ENCODE data around the gene TEX48.

Gene TEX48, protein sequence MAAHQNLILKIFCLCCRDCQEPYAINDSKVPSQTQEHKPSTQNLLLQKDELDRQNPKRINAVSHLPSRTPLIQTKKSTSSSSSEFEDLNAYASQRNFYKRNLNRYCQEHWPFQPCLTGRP

DNA sequence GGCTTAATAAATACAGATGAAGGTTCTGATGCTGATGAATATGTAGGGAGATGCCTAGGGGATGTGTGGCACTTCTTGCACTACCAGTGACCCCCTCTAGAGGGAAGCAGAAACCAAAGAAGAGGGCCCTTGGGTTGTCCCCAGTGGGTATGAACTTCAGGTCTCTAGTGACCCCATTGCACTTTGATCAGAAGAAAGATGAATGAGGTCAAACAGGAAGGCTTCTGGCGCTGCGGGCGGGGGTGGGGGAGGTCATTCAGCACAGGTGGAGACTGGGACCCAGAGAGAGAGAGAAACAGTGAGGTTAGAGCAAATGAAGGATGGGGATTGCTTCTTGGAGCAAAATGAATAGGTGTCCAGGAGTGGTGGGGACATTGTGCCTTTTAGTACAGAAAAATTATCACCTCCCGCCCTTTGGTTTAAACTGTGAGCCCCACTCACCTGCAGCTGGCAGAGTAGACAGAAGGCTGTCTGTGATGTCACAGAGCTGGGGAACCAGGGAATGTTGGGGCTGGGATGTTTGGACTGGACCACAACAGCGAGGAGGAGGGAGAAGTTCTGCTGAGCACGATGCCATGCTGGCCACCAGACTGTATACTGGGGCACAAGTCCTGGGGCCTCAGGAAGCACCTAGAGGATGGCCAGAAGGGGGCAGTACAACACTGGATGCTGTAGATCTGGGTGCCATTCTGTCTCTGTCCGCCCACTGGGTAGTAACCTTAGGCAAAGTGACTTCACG is at the start of gene TEX48:
Gene TEX48, minus strand, starts transcription at position 599 of the 739 bp plus-strand sequence. CDS start 10,469 bp downstream, outside the sequence.
- Histone ChIP-seq H3K9me2 (ENCODE audit: low read depth, low read length) (no peaks in the 10 kb centered on the region), H3K9me3 (ENCODE audit: low read length) (no peaks in the 10 kb centered on the region), H3K27ac (ENCODE audit: low read depth, low read length, poor library complexity, severe bottlenecking) (no peak within 1 kb of the TSS), H3K9ac (ENCODE audit: low read length) (no peak within 1 kb of the TSS), H3K4me3 (ENCODE audit: low read depth, low read length, poor library complexity, severe bottlenecking) (no peak within 1 kb of the TSS), H3F3A (ENCODE audit: insufficient read depth, low read length) (no peaks in the 10 kb centered on the region), H3K36me3 (ENCODE audit: insufficient read depth, low read length) (no peaks in the 10 kb centered on the region), H4K20me1 (ENCODE audit: insufficient read depth, low read length) (no peaks in the 10 kb centered on the region), H3K4me1 (ENCODE audit: insufficient read depth, low read length, severe bottlenecking) (no peaks in the 10 kb centered on the region), H3K27me3 (ENCODE audit: insufficient read depth, low read length) (no peaks in the 10 kb centered on the region), H3K79me2 (ENCODE audit: insufficient read depth, low read length) (no peaks in the 10 kb centered on the region), H2AFZ (ENCODE audit: low read length) (no peak within 1 kb of the TSS), H3K4me2 (ENCODE audit: low read length) (no peak within 1 kb of the TSS)
- TF ChIP-seq, protein P1, sequence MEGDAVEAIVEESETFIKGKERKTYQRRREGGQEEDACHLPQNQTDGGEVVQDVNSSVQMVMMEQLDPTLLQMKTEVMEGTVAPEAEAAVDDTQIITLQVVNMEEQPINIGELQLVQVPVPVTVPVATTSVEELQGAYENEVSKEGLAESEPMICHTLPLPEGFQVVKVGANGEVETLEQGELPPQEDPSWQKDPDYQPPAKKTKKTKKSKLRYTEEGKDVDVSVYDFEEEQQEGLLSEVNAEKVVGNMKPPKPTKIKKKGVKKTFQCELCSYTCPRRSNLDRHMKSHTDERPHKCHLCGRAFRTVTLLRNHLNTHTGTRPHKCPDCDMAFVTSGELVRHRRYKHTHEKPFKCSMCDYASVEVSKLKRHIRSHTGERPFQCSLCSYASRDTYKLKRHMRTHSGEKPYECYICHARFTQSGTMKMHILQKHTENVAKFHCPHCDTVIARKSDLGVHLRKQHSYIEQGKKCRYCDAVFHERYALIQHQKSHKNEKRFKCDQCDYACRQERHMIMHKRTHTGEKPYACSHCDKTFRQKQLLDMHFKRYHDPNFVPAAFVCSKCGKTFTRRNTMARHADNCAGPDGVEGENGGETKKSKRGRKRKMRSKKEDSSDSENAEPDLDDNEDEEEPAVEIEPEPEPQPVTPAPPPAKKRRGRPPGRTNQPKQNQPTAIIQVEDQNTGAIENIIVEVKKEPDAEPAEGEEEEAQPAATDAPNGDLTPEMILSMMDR (IDR thresholded peaks at IDR 0.05; ENCODE audit: low read length) = peak; percentile 61
- TF ChIP-seq EZH2 (IDR thresholded peaks at IDR 0.05; ENCODE audit: borderline replicate concordance, low read length) = no peak

DNA sequence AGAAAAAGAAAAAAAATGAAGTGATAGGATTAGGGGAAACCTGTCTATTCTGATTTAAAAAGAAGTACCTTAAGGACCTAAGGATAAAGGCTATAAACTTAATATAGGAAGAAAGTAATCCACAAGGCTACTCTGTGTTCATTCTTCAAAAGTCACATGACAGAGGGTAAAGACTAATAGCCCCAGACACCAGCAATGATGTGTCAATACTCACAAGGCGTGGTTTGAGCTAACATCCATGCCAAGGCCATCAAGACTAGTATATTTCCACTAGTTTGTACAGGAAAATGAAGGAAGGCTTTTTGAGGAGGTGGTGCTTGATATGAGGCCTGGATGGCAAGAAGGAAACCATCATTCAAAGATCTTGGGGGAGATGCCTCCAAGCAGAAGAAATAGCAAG is 49.7 kb upstream of the TEX48 start:
- no peak for TF ChIP-seq EZH2 (IDR thresholded peaks at IDR 0.05; ENCODE audit: borderline replicate concordance, low read length)
- TF ChIP-seq, protein P1 (IDR thresholded peaks at IDR 0.05; ENCODE audit: low read length) = no peak
- H3K4me2 ChIP-seq (ENCODE audit: low read length) = no peak overlapping the region
- no peaks in the 10 kb centered on the region for H3K9me3 ChIP-seq (ENCODE audit: low read length)
- H3K79me2 ChIP-seq (ENCODE audit: insufficient read depth, low read length) = no peaks in the 10 kb centered on the region
- no peak overlapping the region for H3K9ac ChIP-seq (ENCODE audit: low read length)
- no peak overlapping the region for H3K27ac ChIP-seq (ENCODE audit: low read depth, low read length, poor library complexity, severe bottlenecking)
- H3K36me3 ChIP-seq (ENCODE audit: insufficient read depth, low read length) = no peaks in the 10 kb centered on the region
- no peak overlapping the region for H2AFZ ChIP-seq (ENCODE audit: low read length)
- no peaks in the 10 kb centered on the region for H3K4me1 ChIP-seq (ENCODE audit: insufficient read depth, low read length, severe bottlenecking)
- no peaks in the 10 kb centered on the region for H3K9me2 ChIP-seq (ENCODE audit: low read depth, low read length)
- no peaks in the 10 kb centered on the region for H3K27me3 ChIP-seq (ENCODE audit: insufficient read depth, low read length)
- no peak overlapping the region for H3K4me3 ChIP-seq (ENCODE audit: low read depth, low read length, poor library complexity, severe bottlenecking)
- no peaks in the 10 kb centered on the region for H3F3A ChIP-seq (ENCODE audit: insufficient read depth, low read length)
- H4K20me1 ChIP-seq (ENCODE audit: insufficient read depth, low read length) = no peaks in the 10 kb centered on the region

DNA sequence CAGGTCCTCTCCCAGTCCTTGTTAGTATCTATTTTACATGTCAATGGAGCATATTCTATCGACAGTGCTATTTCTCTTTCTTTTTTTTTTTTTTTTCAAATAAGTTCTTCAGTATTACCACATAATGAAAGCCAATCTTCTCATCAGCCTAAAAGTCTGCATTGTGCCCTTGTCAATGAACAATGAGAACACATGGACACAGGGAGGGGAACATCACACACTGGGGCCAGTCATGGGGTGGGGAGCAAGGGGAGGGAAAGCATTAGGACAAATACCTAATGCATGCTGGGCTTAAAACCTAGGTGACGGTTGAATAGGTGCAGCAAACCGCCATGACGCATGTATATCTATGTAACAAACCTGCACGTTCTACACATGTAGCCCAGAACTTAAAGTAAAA is 47.7 kb upstream of the TEX48 start:
- Histone ChIP-seq H3K9me2 (ENCODE audit: low read depth, low read length) (no peaks in the 10 kb centered on the region), H3K27me3 (ENCODE audit: insufficient read depth, low read length) (no peaks in the 10 kb centered on the region), H3K27ac (ENCODE audit: low read depth, low read length, poor library complexity, severe bottlenecking) (no peak overlapping the region), H3K4me1 (ENCODE audit: insufficient read depth, low read length, severe bottlenecking) (no peaks in the 10 kb centered on the region), H3K9ac (ENCODE audit: low read length) (no peak overlapping the region), H3K9me3 (ENCODE audit: low read length) (no peaks in the 10 kb centered on the region), H3K4me3 (ENCODE audit: low read depth, low read length, poor library complexity, severe bottlenecking) (no peak overlapping the region), H3K36me3 (ENCODE audit: insufficient read depth, low read length) (no peaks in the 10 kb centered on the region), H3F3A (ENCODE audit: insufficient read depth, low read length) (no peaks in the 10 kb centered on the region), H3K4me2 (ENCODE audit: low read length) (no peak overlapping the region), H4K20me1 (ENCODE audit: insufficient read depth, low read length) (no peaks in the 10 kb centered on the region), H3K79me2 (ENCODE audit: insufficient read depth, low read length) (no peaks in the 10 kb centered on the region), H2AFZ (ENCODE audit: low read length) (no peak overlapping the region)
- TF ChIP-seq, protein P1 (IDR thresholded peaks at IDR 0.05; ENCODE audit: low read length) = no peak
- TF ChIP-seq EZH2 (IDR thresholded peaks at IDR 0.05; ENCODE audit: borderline replicate concordance, low read length) = no peak

Measured in OCI-LY1 (cell line).